Neutrophil (primary cell): ENCODE measurements around the gene HPCAL1.

Experiments
- H3K27ac ChIP-seq: fragments of 200-600 bp; sonication (generic); 2 replicates; pipeline ENCODE4 v1.5.1; 2016; ENCODE audit warnings: mild to moderate bottlenecking, moderate library complexity
- H3K27me3 ChIP-seq: fragments of 200-600 bp; sonication (generic); 2 replicates; pipeline ENCODE4 v1.6.0; 2016; ENCODE audit warnings: mild to moderate bottlenecking
- H3K36me3 ChIP-seq: fragments of 200-600 bp; sonication (generic); 2 replicates; pipeline ENCODE4 v1.5.1; 2017
- H3K4me1 ChIP-seq, 2 experiments: fragments of 200-600 bp in 1 of 2; sonication (generic) in 1 of 2; 1 replicate in 1 of 2; 2 replicates in 1 of 2; pipeline versions ENCODE4 v1.5.1 to v1.6.1; 2013 to 2016; ENCODE audit warnings: low read depth in 1 of 2, low read length in 1 of 2, mild to moderate bottlenecking in 1 of 2, moderate library complexity in 1 of 2; ENCODE audit not compliant: control insufficient read depth in 1 of 2, insufficient read depth in 1 of 2
- H3K4me3 ChIP-seq, 2 experiments: fragments of 200-600 bp in 1 of 2; sonication (generic) in 1 of 2; 1 replicate in 1 of 2; 2 replicates in 1 of 2; pipeline ENCODE4 v1.5.1; 2013 to 2016; ENCODE audit warnings: low read depth in 1 of 2, low read length in 1 of 2, mild to moderate bottlenecking in 1 of 2, moderate library complexity in 1 of 2
- H3K9me3 ChIP-seq: fragments of 200-600 bp; sonication (generic); 2 replicates; pipeline ENCODE4 v1.5.1; 2016
- CTCF ChIP-seq: fragments of 200-600 bp; sonication (generic); IDR thresholded peaks from 2 replicates; pipeline ENCODE4 v1.5.1; 2016; ENCODE audit warnings: antibody characterized with exemption

Gene HPCAL1

GRCh38 chr2:10347562-10347948 is 44.9 kb downstream of the HPCAL1 start:
- Histone ChIP-seq H3K36me3 (no peaks in the 10 kb centered on the region), H3K4me1 (peaks cover 28 to 33% of the 10 kb centered on the region in 2 experiments), H3K9me3 (no peaks in the 10 kb centered on the region), H3K27me3 (no peaks in the 10 kb centered on the region), H3K4me3 (no peak overlapping the region), H3K27ac (no peak overlapping the region)
- TF ChIP-seq CTCF = no peak

DNA sequence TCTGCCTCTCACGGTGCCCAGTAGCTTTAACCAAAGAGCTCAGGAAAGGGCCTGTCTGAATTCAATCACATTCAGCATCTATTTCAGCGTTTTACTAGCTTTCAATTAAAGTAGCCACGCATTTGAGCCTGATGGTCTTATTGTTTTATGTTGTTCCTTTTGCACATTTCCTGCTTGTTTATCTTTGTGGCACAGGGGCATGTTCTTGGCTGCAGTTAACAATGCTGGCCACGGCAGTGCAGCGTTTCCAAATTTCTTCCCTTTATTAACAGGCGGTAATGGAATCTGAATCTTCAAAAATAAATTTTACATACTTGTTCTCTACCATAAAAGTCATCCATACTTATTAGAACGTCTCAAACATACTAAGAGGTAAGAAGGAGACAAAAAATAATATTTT is 46.2 kb downstream of the HPCAL1 start:
- Histone ChIP-seq H3K4me1 (peaks cover 28 to 32% of the 10 kb centered on the region in 2 experiments), H3K27me3 (no peaks in the 10 kb centered on the region), H3K27ac (no peak overlapping the region), H3K9me3 (no peaks in the 10 kb centered on the region), H3K36me3 (no peaks in the 10 kb centered on the region), H3K4me3 (no peak overlapping the region)
- TF ChIP-seq CTCF = no peak

- Histone ChIP-seq H3K27ac (peak overlapping the region; percentile 43), H3K4me1 (peaks cover 15 to 19% of the 10 kb centered on the region in 2 experiments), H3K27me3 (no peaks in the 10 kb centered on the region), H3K36me3 (peaks cover 9% of the 10 kb centered on the region), H3K4me3 (no peak overlapping the region), H3K9me3 (no peaks in the 10 kb centered on the region)
- no peak for TF ChIP-seq CTCF
Measured at GRCh38 chr2:10350761-10351160, 48.1 kb downstream of the HPCAL1 start.

GRCh38 chr2:10352361-10352760 is 49.7 kb downstream of the HPCAL1 start:
- Histone ChIP-seq H3K4me3 (no peak overlapping the region), H3K36me3 (peaks cover 9% of the 10 kb centered on the region), H3K4me1 (peaks cover 15 to 19% of the 10 kb centered on the region in 2 experiments), H3K27me3 (no peaks in the 10 kb centered on the region), H3K9me3 (no peaks in the 10 kb centered on the region), H3K27ac (peak overlapping the region; percentile 35)
- TF ChIP-seq CTCF = no peak

GRCh38 chr2:10352972-10353371 is 50.3 kb downstream of the HPCAL1 start:
- H3K9me3 ChIP-seq = no peaks in the 10 kb centered on the region
- H3K4me3 ChIP-seq = no peak overlapping the region
- H3K4me1 ChIP-seq = peaks cover 15 to 19% of the 10 kb centered on the region in 2 experiments
- H3K27ac ChIP-seq = no peak overlapping the region
- peaks cover 9% of the 10 kb centered on the region for H3K36me3 ChIP-seq
- no peaks in the 10 kb centered on the region for H3K27me3 ChIP-seq
- no peak for TF ChIP-seq CTCF

DNA sequence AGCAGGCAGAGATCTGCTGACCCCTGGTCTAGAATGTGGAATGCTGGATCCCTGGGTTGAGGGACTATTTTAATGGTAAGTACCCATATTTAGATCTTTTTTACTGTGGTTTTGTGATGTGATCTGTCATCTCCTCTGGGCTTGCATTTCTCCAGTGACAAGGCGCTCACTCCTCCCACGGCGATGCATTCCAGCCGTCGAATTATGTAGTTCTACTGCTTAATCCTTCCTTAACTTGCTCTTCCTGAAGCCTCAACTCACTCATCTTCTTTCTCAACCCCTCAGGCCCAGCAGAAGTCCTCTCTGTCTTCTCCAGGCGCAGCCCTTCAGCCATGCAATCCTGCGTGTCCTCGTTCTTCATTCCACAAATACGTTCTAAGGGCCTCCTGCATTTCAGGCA is 51.2 kb downstream of the HPCAL1 start:
- no peak overlapping the region for H3K27ac ChIP-seq
- peaks cover 15 to 19% of the 10 kb centered on the region in 2 experiments for H3K4me1 ChIP-seq
- H3K9me3 ChIP-seq = no peaks in the 10 kb centered on the region
- peaks cover 16% of the 10 kb centered on the region for H3K36me3 ChIP-seq
- TF ChIP-seq CTCF = no peak
- no peak overlapping the region for H3K4me3 ChIP-seq
- H3K27me3 ChIP-seq = no peaks in the 10 kb centered on the region
